ENCODE data around the gene PLXNA4.

DNA sequence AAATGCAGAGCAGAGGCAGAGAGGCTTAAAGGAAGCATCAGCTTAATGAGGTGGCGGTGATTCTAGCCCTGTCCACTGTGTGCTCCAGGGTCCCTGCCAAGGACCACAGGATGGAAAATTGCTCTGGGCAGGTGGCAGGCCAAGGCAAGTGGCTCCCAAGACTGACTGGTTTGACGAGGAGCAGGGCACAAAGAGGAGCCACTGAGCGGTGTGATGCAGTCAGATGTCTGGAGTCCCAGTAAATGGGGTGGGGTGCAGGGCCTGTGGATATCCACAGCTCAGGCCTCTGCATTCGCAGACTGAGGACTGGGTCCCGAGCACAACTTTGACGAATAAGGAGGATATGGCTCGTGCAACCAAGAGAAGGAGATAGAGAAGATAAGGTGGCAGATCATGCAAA is 385.6 kb downstream of the PLXNA4 start:
- no peak for TF ChIP-seq POLR2A (IDR thresholded peaks at IDR 0.05; ENCODE audit: low read length)
- TF ChIP-seq GATA1 (IDR thresholded peaks at IDR 0.05; ENCODE audit: low read depth, low read length), result no peak

Measured in erythroblast (primary cell).